Left lung (tissue), 10 donors: ENCODE measurements around the gene AKR1C1. TPM values are rescaled to one million over a fixed set of nuclear protein-coding genes. Genes with fewer than 3 reads are reported as not detected.
"Not testable (repeated sequence)": the region's sequence is repeated elsewhere in the genome, so short reads cannot be mapped to it uniquely, and the experiment has no call there.

ENCODE experiments used
- ATAC-seq: fragments of 200-7000 bp; cut with Tn5 transposase; one replicate; pipeline ENCODE4 v1.9.1; 2020; ENCODE audit warnings: moderate library complexity
- DNase-seq, 4 donors: peaks; one replicate each; pipeline ENCODE4 v3.0.0-alpha.2; 2013 to 2020
- H3K27ac ChIP-seq, 2 donors: fragments of 200-600 bp; sonication (generic) in 1 of 2; one replicate each; pipeline versions ENCODE4 v1.5.0 to v1.8.0; 2020 to 2021
- H3K27me3 ChIP-seq, 2 donors: fragments of 200-600 bp; sonication (generic) in 1 of 2; one replicate each; pipeline versions ENCODE4 v1.5.0 to v1.8.0; 2020 to 2021
- H3K36me3 ChIP-seq, 2 donors: fragments of 200-600 bp; sonication (generic) in 1 of 2; one replicate each; pipeline versions ENCODE4 v1.5.0 to v1.8.0; 2020 to 2021
- H3K4me1 ChIP-seq, 2 donors: fragments of 200-600 bp; one replicate each; pipeline ENCODE4 v1.8.0; 2021
- H3K4me3 ChIP-seq, 2 donors: fragments of 200-600 bp; sonication (generic) in 1 of 2; one replicate each; pipeline versions ENCODE4 v1.5.0 to v1.8.0; 2020 to 2021; ENCODE audit warnings: mild to moderate bottlenecking in 1 of 2
- H3K9me3 ChIP-seq, 2 donors: fragments of 200-600 bp; sonication (generic) in 1 of 2; one replicate each; pipeline versions ENCODE4 v1.5.0 to v1.8.0; 2020 to 2021
- CTCF ChIP-seq, 2 donors: fragments of 200-600 bp; sonication (generic) in 1 of 2; IDR thresholded peaks; one replicate each; pipeline versions ENCODE4 v1.5.0 to v1.8.0; 2021; ENCODE audit warnings: antibody characterized with exemption in 2 of 2
- intact Hi-C, 2 donors: fragments of 100-400 bp; cut with DNase I; formaldehyde crosslinking; loops; one replicate each; pipeline versions ENCODE4 v1.11.2 to v1.14.2; 2022
- polyA plus RNA-seq, 6 donors: library from polyadenylated mRNA; unstranded; fragments of 120-200 nt; gene quantifications; one replicate each; pipeline ENCODE4 v1.2.1, GENCODE V29; 2013; ENCODE audit not compliant: insufficient read length in 6 of 6
- total RNA-seq, 2 donors: library from RNA; stranded (reverse); fragmentation: NEBNext Ultra II Directional; extraction: Animal tissue kit (Norgen Biotek cat#: 25700); gene quantifications; one replicate each; pipeline ENCODE4 v1.2.1, GENCODE V29; 2021
- donor health status: DM: no; HTN: yes; CAD: no.
- donor health status: DM: no; HTN: no; CAD: no.

Gene AKR1C1
- total and polyA plus RNA-seq, 8 donors: 8.1 to 92.2 (median 10.1) TPM

DNA sequence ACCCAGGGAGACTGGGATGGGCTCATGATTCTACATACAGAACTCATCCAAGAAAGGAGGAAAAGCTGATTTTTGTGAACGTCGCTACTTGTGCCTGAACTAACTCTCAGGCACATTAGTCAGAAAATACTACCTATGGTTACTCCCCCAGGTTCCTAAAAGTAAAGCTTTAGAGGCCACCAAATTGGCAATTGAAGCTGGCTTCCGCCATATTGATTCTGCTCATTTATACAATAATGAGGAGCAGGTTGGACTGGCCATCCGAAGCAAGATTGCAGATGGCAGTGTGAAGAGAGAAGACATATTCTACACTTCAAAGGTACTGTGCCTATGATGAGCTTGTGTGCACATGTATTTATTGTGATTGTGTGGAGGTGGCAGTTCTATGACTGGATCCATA is 2.5 kb downstream of the AKR1C1 start:
- ATAC-seq, H3K27ac ChIP-seq, intact Hi-C loops, H3K9me3 ChIP-seq, H3K4me3 ChIP-seq, H3K27me3 ChIP-seq, H3K4me1 ChIP-seq, DNase-seq: not testable (repeated sequence)
- H3K36me3 ChIP-seq: peaks cover 0 to 13% of the 10 kb centered on the region in 2 donors

DNA sequence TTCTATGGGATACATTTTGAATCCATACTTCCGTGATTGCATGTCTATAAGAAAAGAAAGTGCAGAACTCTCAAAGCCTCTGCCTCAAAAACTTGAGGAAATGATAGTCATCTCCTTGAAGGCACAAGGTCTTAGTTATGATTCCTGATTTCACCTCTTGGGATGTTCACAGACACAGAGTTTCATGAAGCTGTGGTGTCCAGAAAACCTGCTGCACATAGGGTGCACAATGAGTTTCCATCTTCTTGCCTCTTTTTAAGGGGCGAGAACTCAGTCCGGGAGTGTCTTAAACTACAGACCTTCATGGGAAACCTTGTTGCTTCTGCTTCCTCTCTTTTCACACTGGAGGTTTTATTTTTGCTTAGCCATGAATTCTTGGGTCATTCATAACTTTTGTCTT is 4.0 kb downstream of the AKR1C1 start:
- H3K27me3 ChIP-seq, H3K9me3 ChIP-seq, intact Hi-C loops, ATAC-seq, H3K4me3 ChIP-seq, DNase-seq, H3K27ac ChIP-seq, H3K4me1 ChIP-seq: not testable (repeated sequence)
- peaks cover 0 to 13% of the 10 kb centered on the region in 2 donors for H3K36me3 ChIP-seq

DNA sequence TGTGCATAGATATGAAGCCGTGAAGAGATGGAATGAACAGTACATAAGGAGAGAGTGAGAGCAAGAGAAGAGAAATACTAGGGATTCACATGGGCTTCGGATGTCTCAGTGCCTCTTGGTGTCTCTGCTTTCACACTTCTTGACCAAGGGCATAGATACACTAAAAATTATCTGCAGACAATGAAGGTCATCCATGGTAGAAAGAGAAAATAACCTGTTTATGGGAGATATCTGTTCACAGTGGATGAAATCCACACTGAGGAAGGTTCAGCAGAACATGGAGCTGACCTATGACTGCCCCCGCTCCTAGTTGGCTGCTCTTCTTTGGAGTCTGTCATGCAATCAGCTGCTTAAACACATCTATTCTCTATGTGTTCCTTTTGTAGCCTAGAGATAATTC is 6.1 kb downstream of the AKR1C1 start:
- ATAC-seq, H3K9me3 ChIP-seq, DNase-seq, H3K27ac ChIP-seq, H3K4me3 ChIP-seq, H3K27me3 ChIP-seq, H3K4me1 ChIP-seq, intact Hi-C loops: not testable (repeated sequence)
- peaks cover 0 to 13% of the 10 kb centered on the region in 2 donors for H3K36me3 ChIP-seq

GRCh38 chr10:4970362-4970761 is 7.1 kb downstream of the AKR1C1 start:
- H3K9me3 ChIP-seq, DNase-seq, H3K4me3 ChIP-seq, H3K27me3 ChIP-seq, H3K4me1 ChIP-seq, H3K27ac ChIP-seq, ATAC-seq, intact Hi-C loops: not testable (repeated sequence)
- H3K36me3 ChIP-seq: peaks cover 0 to 13% of the 10 kb centered on the region in 2 donors

DNA sequence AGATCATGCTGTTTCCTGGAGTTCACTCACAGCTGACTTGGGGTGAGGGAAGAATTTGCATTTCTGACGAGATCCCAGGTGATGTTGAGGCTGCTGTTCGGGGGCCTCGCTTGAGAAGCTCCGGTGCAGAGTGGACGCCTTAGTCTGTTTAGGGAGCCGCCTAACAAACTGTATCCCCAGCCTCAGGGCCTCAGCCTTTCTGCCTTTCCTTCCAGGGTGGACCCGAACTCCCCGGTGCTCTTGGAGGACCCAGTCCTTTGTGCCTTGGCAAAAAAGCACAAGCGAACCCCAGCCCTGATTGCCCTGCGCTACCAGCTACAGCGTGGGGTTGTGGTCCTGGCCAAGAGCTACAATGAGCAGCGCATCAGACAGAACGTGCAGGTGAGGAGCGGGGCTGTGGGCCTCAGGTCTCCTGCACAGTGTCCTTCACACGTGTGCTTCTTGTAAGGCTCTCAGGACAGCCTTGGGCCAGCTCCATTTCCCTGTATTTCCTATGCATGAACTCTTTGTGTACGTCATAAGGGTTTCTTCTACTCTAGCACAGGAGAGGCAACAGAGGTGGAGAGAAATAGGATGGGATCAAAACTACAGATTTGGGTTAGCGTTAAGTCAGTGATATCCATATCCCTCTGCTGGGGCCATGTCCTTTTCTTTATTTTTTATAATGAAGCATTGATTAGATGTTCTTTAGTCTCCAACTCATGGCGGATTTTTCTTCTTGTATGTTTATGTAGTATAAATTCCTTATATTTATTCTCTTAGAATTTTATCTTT is 9.3 kb downstream of the AKR1C1 start:
- H3K4me3 ChIP-seq, intact Hi-C loops, H3K27me3 ChIP-seq, H3K9me3 ChIP-seq, H3K27ac ChIP-seq, ATAC-seq, H3K4me1 ChIP-seq: not testable (repeated sequence)
- H3K36me3 ChIP-seq: peaks cover 0 to 13% of the 10 kb centered on the region in 2 donors
- DNase-seq: peak in 1 of 4 donors; percentile 36

DNA sequence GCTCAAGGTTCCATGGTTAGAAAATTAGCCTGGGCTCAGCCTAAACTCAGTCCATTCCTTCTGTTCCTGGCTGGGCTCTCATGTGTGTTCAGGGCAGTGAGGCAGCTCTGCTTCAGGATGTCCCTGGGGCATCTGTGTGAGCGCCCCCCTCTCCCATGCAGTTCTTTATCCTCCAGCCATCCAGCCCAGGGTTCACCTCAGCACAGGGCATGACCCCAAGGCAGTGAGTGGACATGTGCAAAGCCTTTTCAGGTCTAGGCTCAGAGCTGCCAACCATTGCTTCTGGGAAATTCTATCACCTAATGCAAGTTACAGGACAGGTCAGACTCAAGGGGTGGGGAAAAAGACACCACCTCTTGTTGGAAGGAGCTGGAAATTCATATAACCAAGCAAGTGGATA is 10.1 kb downstream of the AKR1C1 start:
- ATAC-seq, H3K4me1 ChIP-seq, H3K9me3 ChIP-seq, intact Hi-C loops, H3K27ac ChIP-seq, DNase-seq, H3K27me3 ChIP-seq, H3K4me3 ChIP-seq: not testable (repeated sequence)
- H3K36me3 ChIP-seq: peaks cover 0 to 13% of the 10 kb centered on the region in 2 donors

- DNase-seq, H3K9me3 ChIP-seq, intact Hi-C loops, ATAC-seq, H3K4me1 ChIP-seq, H3K27ac ChIP-seq, H3K4me3 ChIP-seq, H3K36me3 ChIP-seq, H3K27me3 ChIP-seq: not testable (repeated sequence)
These were observed 11.2 kb downstream of the AKR1C1 start for GRCh38 chr10:4974400-4974799.

DNA sequence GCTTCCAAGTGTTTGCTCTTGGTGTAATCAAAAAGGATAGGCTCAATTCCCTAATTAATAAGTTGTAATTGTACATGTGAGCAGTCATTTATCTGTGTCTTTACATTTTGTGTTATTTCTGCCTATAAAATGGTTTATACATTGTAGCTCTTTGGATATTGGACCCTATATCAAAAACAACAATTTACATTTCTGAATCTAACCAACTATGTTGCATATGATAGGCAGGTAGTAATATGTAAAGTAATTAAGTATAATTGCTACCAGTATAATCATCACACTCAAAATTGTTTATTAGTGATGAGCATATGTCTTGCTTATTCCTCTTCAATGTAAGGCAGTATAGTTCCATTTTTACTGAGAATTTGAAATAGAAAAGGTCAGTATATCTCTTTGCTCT is 13.8 kb downstream of the AKR1C1 start:
- no peak for DNase-seq
- H3K4me1 ChIP-seq: no peaks in the 10 kb centered on the region
- H3K27ac ChIP-seq: no peak overlapping the region
- intact Hi-C loops: no loop called here
- no peak for TF ChIP-seq CTCF (IDR thresholded peaks at IDR 0.05)
- H3K27me3 ChIP-seq: no peaks in the 10 kb centered on the region
- no peak overlapping the region for H3K4me3 ChIP-seq
- H3K9me3 ChIP-seq: no peaks in the 10 kb centered on the region
- ATAC-seq: no peak
- no peaks in the 10 kb centered on the region for H3K36me3 ChIP-seq

DNA sequence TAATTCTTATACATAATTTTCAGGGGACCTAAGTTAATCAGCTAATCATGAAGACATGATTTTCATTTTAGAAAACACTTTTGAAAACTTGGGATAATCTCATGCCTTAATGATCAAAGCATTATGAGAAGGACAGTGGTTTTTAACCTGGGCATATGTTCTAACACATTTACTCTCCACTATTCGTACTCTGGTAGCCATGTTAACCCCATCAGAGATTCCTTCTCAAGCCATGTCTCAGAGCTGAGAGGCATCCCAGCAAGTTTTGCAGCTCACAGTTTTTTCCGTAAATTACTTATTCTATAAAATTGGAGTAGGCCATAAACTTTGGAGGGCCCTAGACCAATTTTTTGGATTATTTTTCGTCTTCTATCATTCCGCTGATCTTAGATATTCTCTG is 15.7 kb downstream of the AKR1C1 start:
- no peak for TF ChIP-seq CTCF (IDR thresholded peaks at IDR 0.05)
- Histone ChIP-seq H3K4me3 (no peak overlapping the region), H3K27me3 (no peaks in the 10 kb centered on the region), H3K36me3 (no peaks in the 10 kb centered on the region), H3K9me3 (no peaks in the 10 kb centered on the region), H3K4me1 (no peaks in the 10 kb centered on the region), H3K27ac (no peak overlapping the region)
- no peak for DNase-seq
- intact Hi-C loops: no loop called here
- no peak for ATAC-seq
